Esophagus squamous epithelium (tissue), 5 donors: ENCODE measurements around the gene PI4KA. TPM values are rescaled to one million over a fixed set of nuclear protein-coding genes. Genes with fewer than 3 reads are reported as not detected.

Source experiments
- DNase-seq: peaks from one replicate; lab custom pipeline; 2025; lab: John Stamatoyannopoulos, UW
- H3K27ac ChIP-seq, 4 donors: fragments of 200-600 bp; sonication (generic); one replicate each; pipeline ENCODE4 v1.5.1; 2016 to 2019; ENCODE audit warnings: mild to moderate bottlenecking in 1 of 4
- H3K27me3 ChIP-seq, 4 donors: fragments of 200-600 bp; sonication (generic); 1 replicate in 3 of 4; 2 replicates in 1 of 4; pipeline versions ENCODE4 v1.5.1 to v1.6.0; 2017 to 2021; ENCODE audit warnings: antibody characterized with exemption in 1 of 4
- H3K36me3 ChIP-seq, 3 donors: fragments of 200-600 bp; sonication (generic); one replicate each; pipeline ENCODE4 v1.5.1; 2016 to 2019
- H3K4me1 ChIP-seq, 3 donors: fragments of 200-600 bp; sonication (generic); one replicate each; pipeline ENCODE4 v1.5.1; 2017 to 2019
- H3K4me3 ChIP-seq, 4 donors: fragments of 200-600 bp; sonication (generic); 1 replicate in 3 of 4; 2 replicates in 1 of 4; pipeline ENCODE4 v1.5.1; 2016 to 2019; ENCODE audit warnings: mild to moderate bottlenecking in 2 of 4, moderate library complexity in 1 of 4
- H3K9me3 ChIP-seq, 3 donors: fragments of 200-600 bp; sonication (generic); one replicate each; pipeline ENCODE4 v1.5.1; 2016 to 2019
- POLR2A ChIP-seq, 4 donors: fragments of 450-650 bp; IDR thresholded peaks; one replicate each; pipeline ENCODE4 v1.6.1; 2017; ENCODE audit warnings: antibody characterized with exemption in 4 of 4, mild to moderate bottlenecking in 4 of 4, moderate library complexity in 3 of 4
- WGBS, 2 donors: methylation state at CpG; one replicate each; pipeline ENCODE4 v1.1.5; 2018; 5-methylcytosine and 5-hydroxymethylcytosine counted together
- intact Hi-C: fragments of 100-400 bp; cut with DNase I; formaldehyde crosslinking; loops from one replicate; pipeline ENCODE4 v1.15.0; 2022
- total RNA-seq, 4 donors: library from RNA; depleted of rRNA; stranded (reverse); fragments of >200 nt; gene quantifications; one replicate each; pipeline ENCODE4 v1.1.0, GENCODE V29; 2016
- TF ChIP-seq, protein P1 (sequence below), 6 experiments: fragments of 450-650 bp in 4 of 6; fragments of 200-600 bp in 2 of 6; sonication (generic) in 2 of 6; IDR thresholded peaks; one replicate each; pipeline ENCODE4 v1.5.1; 2016 to 2019; ENCODE audit warnings: antibody characterized with exemption in 6 of 6, mild to moderate bottlenecking in 4 of 6, moderate library complexity in 4 of 6
- donor health status: DM: yes; HTN: yes; CAD: no.

The PI4KA gene
- total RNA-seq, 4 donors from 2014 or later: 25.4 to 48.6 (median 33.8) TPM

DNA sequence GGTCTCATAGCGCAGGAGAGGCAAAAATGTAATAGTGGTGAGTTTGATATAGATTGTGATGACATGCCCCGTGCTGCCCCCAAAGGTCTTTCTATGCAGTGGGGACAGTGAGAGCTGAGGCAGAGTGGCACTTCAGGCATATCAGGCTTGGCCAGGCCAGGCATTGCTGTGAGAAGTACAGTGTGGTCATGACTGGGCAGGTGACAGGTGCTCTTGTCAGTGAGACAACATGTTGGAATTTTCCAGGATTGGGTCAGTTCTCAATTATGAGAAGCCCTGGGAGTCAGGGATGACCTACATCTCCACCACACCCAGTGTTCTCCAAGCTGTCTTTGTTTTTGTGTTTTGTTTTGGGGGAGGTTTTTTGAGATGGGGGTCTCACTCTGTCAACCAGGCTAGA, 3.9 kb upstream of the PI4KA start:
- TF ChIP-seq, protein P1, sequence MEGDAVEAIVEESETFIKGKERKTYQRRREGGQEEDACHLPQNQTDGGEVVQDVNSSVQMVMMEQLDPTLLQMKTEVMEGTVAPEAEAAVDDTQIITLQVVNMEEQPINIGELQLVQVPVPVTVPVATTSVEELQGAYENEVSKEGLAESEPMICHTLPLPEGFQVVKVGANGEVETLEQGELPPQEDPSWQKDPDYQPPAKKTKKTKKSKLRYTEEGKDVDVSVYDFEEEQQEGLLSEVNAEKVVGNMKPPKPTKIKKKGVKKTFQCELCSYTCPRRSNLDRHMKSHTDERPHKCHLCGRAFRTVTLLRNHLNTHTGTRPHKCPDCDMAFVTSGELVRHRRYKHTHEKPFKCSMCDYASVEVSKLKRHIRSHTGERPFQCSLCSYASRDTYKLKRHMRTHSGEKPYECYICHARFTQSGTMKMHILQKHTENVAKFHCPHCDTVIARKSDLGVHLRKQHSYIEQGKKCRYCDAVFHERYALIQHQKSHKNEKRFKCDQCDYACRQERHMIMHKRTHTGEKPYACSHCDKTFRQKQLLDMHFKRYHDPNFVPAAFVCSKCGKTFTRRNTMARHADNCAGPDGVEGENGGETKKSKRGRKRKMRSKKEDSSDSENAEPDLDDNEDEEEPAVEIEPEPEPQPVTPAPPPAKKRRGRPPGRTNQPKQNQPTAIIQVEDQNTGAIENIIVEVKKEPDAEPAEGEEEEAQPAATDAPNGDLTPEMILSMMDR (IDR thresholded peaks at IDR 0.05): no peak
- no peak for TF ChIP-seq POLR2A (IDR thresholded peaks at IDR 0.05)
- no peak for DNase-seq
- intact Hi-C loops: loop anchor here (10.0 kb wide), 2 partner anchors 52 to 68 kb away; partner anchors contain the start of gene CRKL
- Histone ChIP-seq H3K4me3 (no peak overlapping the region), H3K9me3 (no peaks in the 10 kb centered on the region), H3K27me3 (no peaks in the 10 kb centered on the region), H3K36me3 (peaks cover 0 to 58% (median 0%) of the 10 kb centered on the region in 3 donors), H3K27ac (no peak overlapping the region), H3K4me1 (peaks cover 18 to 67% (median 29%) of the 10 kb centered on the region in 3 donors)
- 81 to 96% methylated on average over 2 of the region's 2 CpGs for WGBS, 2 donors

GRCh38 chr22:20859615-20860014, 1.0 kb upstream of the PI4KA start:
- Histone ChIP-seq H3K36me3 (peaks cover 0 to 36% (median 0%) of the 10 kb centered on the region in 3 donors), H3K4me3 (peak overlapping the region; percentile 91 to 99 (median 94)), H3K9me3 (no peaks in the 10 kb centered on the region), H3K27me3 (no peaks in the 10 kb centered on the region), H3K27ac (peak overlapping the region; percentile 92 to 96 (median 95)), H3K4me1 (peaks cover 24 to 73% (median 43%) of the 10 kb centered on the region in 3 donors)
- 19 to 29% methylated on average over 6 to 8 of the region's 8 CpGs for WGBS, 2 donors
- intact Hi-C loops: loop anchor here (10.0 kb wide), 2 partner anchors 55 to 65 kb away; partner anchors contain the start of gene CRKL
- TF ChIP-seq, protein P1 (IDR thresholded peaks at IDR 0.05): no peak
- no peak for TF ChIP-seq POLR2A (IDR thresholded peaks at IDR 0.05)
- no peak for DNase-seq

DNA sequence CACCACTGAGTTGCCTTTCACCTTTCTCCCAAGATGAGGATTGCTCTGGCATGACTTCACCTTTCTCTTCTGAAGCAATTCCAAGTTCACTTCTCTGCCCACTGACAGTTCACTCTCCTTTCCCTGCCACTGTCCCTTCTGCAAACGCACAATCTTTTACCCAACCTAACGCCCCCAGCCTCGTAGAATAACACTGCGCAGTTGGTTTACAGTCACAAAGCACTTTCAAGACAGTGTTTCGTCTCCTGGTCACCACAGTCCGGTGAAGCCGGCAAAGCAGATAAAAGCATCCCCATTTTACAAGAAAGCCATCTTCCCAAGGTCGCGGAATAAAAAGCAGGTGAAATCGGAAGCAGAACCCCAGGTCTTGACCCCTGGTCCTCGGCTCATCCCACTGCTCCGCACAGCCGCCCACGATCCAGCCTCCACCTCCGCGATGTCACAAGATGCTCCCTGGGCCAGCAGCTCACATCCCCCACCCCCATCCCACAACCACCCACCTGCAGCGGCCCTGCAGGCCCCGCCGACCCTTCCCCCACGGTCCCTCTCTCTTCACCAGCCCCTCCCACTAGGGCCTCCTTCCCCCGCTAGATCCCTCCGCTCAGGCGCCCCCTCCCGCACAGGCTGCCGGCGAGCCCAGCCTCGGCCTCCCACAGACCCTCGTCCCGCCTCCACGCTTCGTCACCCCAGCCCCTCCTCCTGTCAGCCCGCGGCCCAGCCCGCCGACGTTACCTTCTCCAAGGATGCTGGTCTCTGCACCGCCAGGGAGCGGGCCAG, 585 bp downstream of the PI4KA start:
- intact Hi-C loops: no loop called here
- 1% methylated on average over 19 of the region's 38 CpGs for WGBS, 2 donors
- peak overlapping the region; percentile 91 to 96 (median 94) for H3K27ac ChIP-seq
- H3K9me3 ChIP-seq: no peaks in the 10 kb centered on the region
- H3K36me3 ChIP-seq: peaks cover 0 to 20% (median 0%) of the 10 kb centered on the region in 3 donors
- peak overlapping the region; percentile 91 to 99 (median 94) for H3K4me3 ChIP-seq
- TF ChIP-seq, protein P1 (IDR thresholded peaks at IDR 0.05): no peak
- TF ChIP-seq POLR2A (IDR thresholded peaks at IDR 0.05): no peak
- H3K27me3 ChIP-seq: no peaks in the 10 kb centered on the region
- H3K4me1 ChIP-seq: peaks cover 24 to 83% (median 39%) of the 10 kb centered on the region in 3 donors
- DNase-seq: peak; percentile 46

DNA sequence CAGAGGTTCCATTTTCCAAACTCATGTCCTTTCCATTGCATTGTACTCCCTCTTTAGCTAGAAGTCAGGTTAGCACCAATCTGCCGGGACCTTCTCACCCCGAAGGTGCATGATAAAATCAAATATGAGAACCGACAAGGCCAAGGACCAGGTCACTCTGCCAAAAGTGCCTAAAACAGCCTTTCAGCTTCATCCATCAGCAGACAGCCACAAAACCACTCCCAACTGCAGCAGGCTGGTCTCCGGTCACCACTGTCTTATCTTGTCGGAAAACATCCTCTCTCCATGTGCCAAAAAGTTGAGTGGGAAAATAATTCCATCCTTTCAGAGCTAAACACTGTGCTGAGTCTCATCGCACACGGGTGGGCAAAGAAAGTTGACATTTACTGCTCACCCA, 1.4 kb downstream of the PI4KA start:
- no peak for DNase-seq
- Histone ChIP-seq H3K27me3 (no peaks in the 10 kb centered on the region), H3K4me3 (peak overlapping the region in 3 of 4 donors; percentile 91 to 99 (median 93)), H3K27ac (peak overlapping the region in 3 of 4 donors; percentile 25 to 96 (median 91)), H3K36me3 (peaks cover 0 to 13% (median 0%) of the 10 kb centered on the region in 3 donors), H3K9me3 (no peaks in the 10 kb centered on the region), H3K4me1 (peaks cover 24 to 83% (median 35%) of the 10 kb centered on the region in 3 donors)
- TF ChIP-seq POLR2A (IDR thresholded peaks at IDR 0.05): no peak
- TF ChIP-seq, protein P1 (IDR thresholded peaks at IDR 0.05): no peak
- 45 to 64% methylated on average over 6 to 7 of the region's 7 CpGs for WGBS, 2 donors
- intact Hi-C loops: no loop called here

DNA sequence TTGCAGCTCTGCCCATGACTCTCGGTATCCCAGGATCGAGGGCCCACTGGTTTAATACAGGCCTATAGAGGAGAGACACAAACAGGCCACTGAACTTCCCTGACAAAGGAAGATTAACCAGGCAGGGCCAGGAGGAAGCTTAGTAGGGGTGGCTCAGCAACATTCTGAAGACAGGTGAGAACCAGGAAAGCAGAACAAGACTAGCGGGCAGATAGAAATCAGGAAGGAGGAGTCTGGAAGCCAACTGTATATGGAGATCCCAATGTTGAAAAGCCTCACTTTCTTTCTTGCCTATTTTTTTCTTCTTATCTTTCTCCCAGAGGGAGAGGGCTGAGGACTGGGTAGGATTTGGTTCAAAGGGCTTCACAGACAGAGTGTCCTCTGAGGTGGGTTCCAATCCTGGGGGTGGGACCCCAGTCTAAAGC, 5.4 kb downstream of the PI4KA start:
- no peak for DNase-seq
- no peak overlapping the region for H3K4me3 ChIP-seq
- H3K27ac ChIP-seq: no peak overlapping the region
- TF ChIP-seq, protein P1 (IDR thresholded peaks at IDR 0.05): no peak
- TF ChIP-seq POLR2A (IDR thresholded peaks at IDR 0.05): no peak
- no peaks in the 10 kb centered on the region for H3K27me3 ChIP-seq
- H3K36me3 ChIP-seq: no peaks in the 10 kb centered on the region
- H3K4me1 ChIP-seq: peaks cover 14 to 58% (median 21%) of the 10 kb centered on the region in 3 donors
- no peaks in the 10 kb centered on the region for H3K9me3 ChIP-seq
- WGBS, 2 donors: 81 to 93% methylated on average over 3 of the region's 3 CpGs
- intact Hi-C loops: no loop called here
